ENCODE results near the gene FER1L5. TPM values are rescaled to one million over a fixed set of nuclear protein-coding genes. Genes with fewer than 3 reads are reported as not detected.

FER1L5 gene
- total and polyA plus RNA-seq, 8 donors, result 0.29 to 1.1 (median 0.79) TPM

- peaks cover 0 to 63% of the 10 kb centered on the region in 2 donors for H3K36me3 ChIP-seq
- peaks cover 0 to 11% of the 10 kb centered on the region in 2 donors for H3K4me1 ChIP-seq
- intact Hi-C loops (cut with DNase I), result no loop called here
- no peaks in the 10 kb centered on the region for H3K27me3 ChIP-seq
- no peak for ATAC-seq
- no peak overlapping the region for H3K27ac ChIP-seq
- no peak for DNase-seq
- no peaks in the 10 kb centered on the region for H3K9me3 ChIP-seq
- H3K4me3 ChIP-seq, result no peak overlapping the region
- TF ChIP-seq CTCF (IDR thresholded peaks at IDR 0.05), result no peak
Observed at GRCh38 chr2:96726131-96726530, 83.6 kb downstream of the FER1L5 start.

GRCh38 chr2:96727431-96727830 lies 84.9 kb downstream of the FER1L5 start:
- intact Hi-C loops (cut with DNase I), result no loop called here
- H3K4me1 ChIP-seq, result peaks cover 0 to 11% of the 10 kb centered on the region in 2 donors
- no peak overlapping the region for H3K4me3 ChIP-seq
- H3K27me3 ChIP-seq, result no peaks in the 10 kb centered on the region
- peak; percentile 58 for ATAC-seq
- no peaks in the 10 kb centered on the region for H3K9me3 ChIP-seq
- peaks cover 0 to 74% of the 10 kb centered on the region in 2 donors for H3K36me3 ChIP-seq
- no peak overlapping the region for H3K27ac ChIP-seq
- TF ChIP-seq CTCF (IDR thresholded peaks at IDR 0.05), result no peak
- DNase-seq, result no peak

- peaks cover 0 to 82% of the 10 kb centered on the region in 2 donors for H3K36me3 ChIP-seq
- no peak for DNase-seq
- intact Hi-C loops (cut with DNase I), result no loop called here
Observed at GRCh38 chr2:96729748-96730147, 87.2 kb downstream of the FER1L5 start.

GRCh38 chr2:96730212-96730611 lies 87.6 kb downstream of the FER1L5 start:
- H3K9me3 ChIP-seq, result no peaks in the 10 kb centered on the region
- peak; percentile 23 for ATAC-seq

More at GRCh38 chr2:96729748-96730147, 87.2 kb downstream of the FER1L5 start:
- no peak for TF ChIP-seq CTCF (IDR thresholded peaks at IDR 0.05)
- no peak for ATAC-seq
- no peaks in the 10 kb centered on the region for H3K9me3 ChIP-seq
- no peak overlapping the region for H3K27ac ChIP-seq
- H3K4me1 ChIP-seq, result peaks cover 0 to 13% of the 10 kb centered on the region in 2 donors
- no peak overlapping the region for H3K4me3 ChIP-seq
- H3K27me3 ChIP-seq, result no peaks in the 10 kb centered on the region

GRCh38 chr2:96733931-96734330 lies 91.4 kb downstream of the FER1L5 start:
- no peak overlapping the region for H3K4me3 ChIP-seq
- H3K4me1 ChIP-seq, result peaks cover 18 to 30% of the 10 kb centered on the region in 2 donors
- peaks cover 0 to 63% of the 10 kb centered on the region in 2 donors for H3K36me3 ChIP-seq
- no peaks in the 10 kb centered on the region for H3K27me3 ChIP-seq
- intact Hi-C loops (cut with DNase I), result no loop called here
- DNase-seq, result no peak
- no peaks in the 10 kb centered on the region for H3K9me3 ChIP-seq
- TF ChIP-seq CTCF (IDR thresholded peaks at IDR 0.05), result no peak
- ATAC-seq, result no peak
- H3K27ac ChIP-seq, result no peak overlapping the region

More at GRCh38 chr2:96730212-96730611, 87.6 kb downstream of the FER1L5 start:
- H3K4me3 ChIP-seq, result no peak overlapping the region
- no peaks in the 10 kb centered on the region for H3K27me3 ChIP-seq
- intact Hi-C loops (cut with DNase I), result no loop called here
- TF ChIP-seq CTCF (IDR thresholded peaks at IDR 0.05), result no peak
- H3K4me1 ChIP-seq, result peaks cover 4 to 18% of the 10 kb centered on the region in 2 donors
- peaks cover 0 to 82% of the 10 kb centered on the region in 2 donors for H3K36me3 ChIP-seq
- DNase-seq, result no peak
- no peak overlapping the region for H3K27ac ChIP-seq
